ENCODE results near the gene ZNF737.
"Not testable (repeated sequence)": the region's sequence is repeated elsewhere in the genome, so short reads cannot be mapped to it uniquely, and the experiment has no call there.

The ZNF737 gene

GRCh38 chr19:20565321-20566018 lies at the start of gene ZNF737:
Gene ZNF737 (minus strand): TSS chr19:20565781. CDS start chr19:20565640, 141 bp downstream.
- no peak for FAIRE-seq

GRCh38 chr19:20614971-20615370 lies 49.4 kb upstream of the ZNF737 start:
- not testable (repeated sequence) for FAIRE-seq

GRCh38 chr19:20612711-20613316 lies 47.2 kb upstream of the ZNF737 start:
- FAIRE-seq: no peak

GRCh38 chr19:20611866-20612265 lies 46.3 kb upstream of the ZNF737 start:
- no peak for FAIRE-seq

DNA sequence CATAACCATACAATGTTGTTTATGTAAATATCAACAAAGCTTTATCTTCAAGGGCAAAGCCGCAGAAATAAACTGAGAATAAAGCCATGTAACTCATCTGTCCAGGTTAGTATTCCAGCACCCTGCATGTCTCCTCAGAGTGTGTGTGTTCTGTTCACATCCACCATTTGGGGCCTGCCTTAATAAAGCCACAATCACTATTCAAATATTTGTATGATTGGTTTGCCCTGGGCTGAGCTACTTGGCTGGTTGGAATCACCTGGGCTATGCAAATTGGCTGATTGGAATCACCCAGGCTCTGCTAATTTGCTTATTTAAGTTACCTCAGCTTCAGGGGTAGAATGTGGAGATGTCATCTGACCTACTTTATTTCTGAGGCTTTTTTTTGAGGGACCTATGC lies 42.4 kb upstream of the ZNF737 start:
- FAIRE-seq: no peak

DNA sequence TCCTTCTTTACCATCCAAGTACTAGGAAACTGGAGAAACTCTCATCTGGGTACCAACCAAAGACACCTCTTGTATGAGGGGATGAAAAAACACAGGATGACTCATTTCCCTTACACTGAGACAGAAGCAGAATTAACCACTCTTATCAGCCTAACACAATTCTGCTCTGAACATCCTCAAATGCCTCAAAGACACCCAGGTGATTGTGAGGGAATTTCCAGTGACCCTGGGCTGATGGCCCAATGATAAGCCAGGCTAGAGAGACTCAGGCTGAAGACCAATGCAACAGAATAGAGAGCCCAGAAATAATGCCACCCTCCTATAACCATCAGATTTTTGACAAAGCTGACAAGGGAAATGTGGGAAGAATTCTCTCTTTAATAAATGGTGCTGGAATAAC lies 7.0 kb downstream of the ZNF737 start:
- FAIRE-seq: no peak

- no peak for FAIRE-seq
These were observed 7.6 kb downstream of the ZNF737 start for GRCh38 chr19:20558011-20558410.

DNA sequence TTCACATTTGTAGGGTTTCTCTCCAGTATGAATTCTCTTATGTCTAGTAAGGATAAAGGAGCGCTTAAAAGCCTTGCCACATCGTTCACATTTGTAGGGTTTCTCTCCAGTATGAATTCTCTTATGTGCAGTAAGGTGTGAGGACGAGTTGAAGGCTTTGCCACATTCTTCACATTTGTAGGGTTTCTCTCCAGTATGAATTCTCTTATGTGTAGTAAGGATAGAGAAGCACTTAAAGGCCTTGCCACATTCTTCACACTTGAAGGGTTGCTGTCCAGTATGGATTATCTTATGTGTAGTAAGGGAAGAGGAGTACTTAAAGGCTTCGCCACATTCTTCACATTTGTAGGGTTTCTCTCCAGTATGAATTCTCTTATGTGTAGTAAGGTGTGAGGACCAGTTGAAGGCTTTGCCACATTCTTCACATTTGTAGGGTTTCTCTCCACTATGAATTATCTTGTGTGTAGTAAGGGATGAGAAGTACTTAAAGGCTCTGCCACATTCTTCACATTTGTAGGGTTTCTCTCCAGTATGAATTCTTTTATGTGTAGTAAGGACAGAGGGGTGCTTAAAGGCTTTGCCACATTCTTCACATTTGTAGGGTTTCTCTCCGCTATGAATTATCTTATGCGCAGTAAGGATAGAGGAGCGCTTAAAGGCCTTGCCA lies 20.8 kb downstream of the ZNF737 start:
- FAIRE-seq: not testable (repeated sequence)

GRCh38 chr19:20530303-20530702 lies 35.3 kb downstream of the ZNF737 start:
- not testable (repeated sequence) for FAIRE-seq

DNA sequence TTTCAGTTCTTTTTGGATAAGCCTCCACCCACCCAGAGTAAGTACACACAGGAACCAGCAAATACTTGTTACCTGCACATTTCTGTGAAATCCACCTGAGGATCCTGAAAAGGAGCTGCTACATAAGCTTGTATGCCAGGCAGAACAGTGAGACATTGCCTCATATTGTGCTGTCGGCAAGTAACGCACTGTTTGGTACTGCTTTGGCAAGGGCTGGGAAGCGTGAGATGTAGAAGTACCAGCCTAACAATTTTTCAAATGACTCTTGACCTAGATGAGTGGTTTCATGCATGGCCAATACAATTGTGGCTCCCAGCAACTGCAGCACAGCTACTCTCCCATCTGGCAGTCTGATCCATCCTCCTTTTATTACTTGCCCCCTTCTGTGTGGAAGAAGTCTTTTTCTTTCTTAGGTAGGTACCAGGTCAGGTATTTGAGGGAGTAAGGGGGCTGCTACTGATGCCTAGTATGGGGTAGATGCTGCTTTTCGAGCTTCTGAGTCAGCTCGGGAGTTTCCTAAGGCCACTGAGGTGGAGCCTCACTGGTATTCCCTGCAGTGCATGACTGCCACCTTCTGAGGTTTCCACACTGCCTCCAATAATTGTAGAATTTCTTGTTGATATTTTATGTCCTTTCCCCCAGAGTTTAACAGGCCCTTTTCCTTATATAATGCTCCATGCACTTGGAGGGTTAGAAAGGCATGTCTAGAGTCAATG lies 52.2 kb downstream of the ZNF737 start:
- no peak for FAIRE-seq

GRCh38 chr19:20503476-20503875 lies 62.1 kb downstream of the ZNF737 start:
- FAIRE-seq: no peak

Measured in colon (tissue), 2 donors.